DLD1 (cell line): ENCODE results near the gene LYPD1.

Experiments used
- in situ Hi-C: cut with HindIII; loops from 2 replicates; pipeline ENCODE4 v1.10.0; 2017; ENCODE audit warnings: low sequenced_read_pairs

Gene LYPD1

DNA sequence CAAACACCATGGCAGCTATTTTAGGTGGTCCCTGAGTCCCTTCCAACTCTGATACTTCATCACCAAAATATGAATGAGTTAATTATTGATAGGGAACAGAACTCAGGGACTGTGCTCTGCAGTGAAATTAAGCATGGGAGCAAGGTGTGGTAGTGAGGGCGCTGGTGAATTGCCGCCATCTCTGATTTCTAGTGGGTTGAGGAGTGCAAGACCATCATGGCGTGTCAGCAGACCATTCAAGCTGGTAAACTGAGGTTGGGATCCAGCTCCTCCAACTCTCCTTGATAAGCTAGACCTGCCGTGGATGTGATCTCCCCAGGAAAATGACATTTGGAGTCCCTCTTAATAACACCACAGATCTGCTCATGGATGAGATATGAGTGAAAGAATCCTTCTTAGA is 70.4 kb downstream of the LYPD1 start:
- in situ Hi-C loops, result no loop called here

DNA sequence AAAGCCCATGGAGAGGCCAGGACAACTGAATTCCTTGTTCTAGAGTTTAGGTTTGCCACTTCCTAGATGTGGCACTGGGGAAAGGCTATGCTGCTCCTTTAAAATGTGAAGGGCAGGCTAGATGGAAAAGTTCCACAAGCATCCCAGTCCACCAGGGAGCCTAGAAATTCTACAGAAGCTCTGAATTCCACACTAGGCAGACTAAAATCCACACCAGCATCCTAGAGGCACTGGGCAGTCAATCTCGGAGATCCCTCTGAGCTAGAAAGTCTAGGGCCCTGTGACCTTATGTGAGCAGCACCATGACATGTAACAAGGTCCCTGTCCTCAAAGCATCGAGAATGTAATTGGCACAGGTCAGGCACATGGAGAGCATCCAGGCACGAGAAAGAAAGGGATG is 71.5 kb downstream of the LYPD1 start:
- in situ Hi-C loops, result no loop called here

DNA sequence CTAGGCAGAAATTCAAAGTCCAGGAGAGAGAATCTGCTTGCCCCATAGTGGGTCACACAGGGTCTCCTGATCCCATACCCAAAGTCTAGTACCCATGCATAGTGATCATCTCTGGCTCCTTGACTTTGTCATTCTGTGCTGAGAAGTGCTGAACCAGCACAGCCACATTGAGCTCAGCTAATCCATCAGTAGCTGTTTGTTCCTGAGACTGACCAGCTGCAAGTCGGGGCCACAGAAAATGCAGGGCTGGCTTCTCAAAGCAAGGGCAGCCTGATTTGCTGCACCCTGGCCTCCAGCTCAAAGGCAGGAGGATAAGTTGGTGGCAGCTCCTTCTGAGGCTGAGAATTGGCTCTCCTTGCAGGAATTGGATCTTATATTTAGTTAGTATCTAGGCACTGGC is 72.2 kb downstream of the LYPD1 start:
- in situ Hi-C loops, result no loop called here

DNA sequence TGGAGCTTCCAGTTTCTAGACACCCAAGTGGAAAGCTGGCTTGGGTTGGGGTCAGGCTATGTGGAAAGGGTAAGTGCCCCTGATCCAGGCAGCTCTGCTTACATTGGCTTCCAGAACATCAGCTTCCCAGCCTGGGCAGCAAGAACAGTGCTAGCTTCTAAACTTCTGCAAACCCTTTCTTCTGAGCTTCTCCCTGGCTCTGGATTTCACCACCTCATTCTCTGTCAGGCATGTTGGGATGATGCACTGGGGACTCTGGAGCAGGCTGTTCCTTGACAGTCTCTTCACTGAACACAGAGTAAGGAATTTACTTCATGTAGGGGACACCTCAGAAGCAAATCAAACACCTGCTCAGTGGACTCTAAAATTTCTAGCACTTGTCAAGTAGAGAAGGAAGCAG is 72.8 kb downstream of the LYPD1 start:
- in situ Hi-C loops, result no loop called here

DNA sequence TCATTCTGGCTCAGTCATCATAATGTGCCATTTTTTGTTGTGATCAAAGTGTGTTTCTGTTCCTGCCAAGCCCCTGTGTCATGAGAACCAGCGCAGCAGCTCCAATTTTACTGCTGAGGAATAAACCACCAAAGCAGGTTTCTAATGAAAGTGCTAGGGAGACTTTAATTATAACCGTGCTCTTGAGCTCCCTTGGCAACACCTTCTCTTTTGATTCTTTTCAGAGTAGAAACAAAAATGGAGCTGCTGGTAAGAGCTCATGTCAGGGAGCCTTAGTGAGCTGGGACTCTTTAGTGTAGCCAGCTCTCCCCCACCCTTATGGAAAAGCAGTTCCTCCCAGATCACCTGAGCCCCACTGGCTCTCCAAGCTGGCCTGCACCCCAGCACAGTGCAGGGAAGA is 74.3 kb downstream of the LYPD1 start:
- in situ Hi-C loops, result no loop called here

DNA sequence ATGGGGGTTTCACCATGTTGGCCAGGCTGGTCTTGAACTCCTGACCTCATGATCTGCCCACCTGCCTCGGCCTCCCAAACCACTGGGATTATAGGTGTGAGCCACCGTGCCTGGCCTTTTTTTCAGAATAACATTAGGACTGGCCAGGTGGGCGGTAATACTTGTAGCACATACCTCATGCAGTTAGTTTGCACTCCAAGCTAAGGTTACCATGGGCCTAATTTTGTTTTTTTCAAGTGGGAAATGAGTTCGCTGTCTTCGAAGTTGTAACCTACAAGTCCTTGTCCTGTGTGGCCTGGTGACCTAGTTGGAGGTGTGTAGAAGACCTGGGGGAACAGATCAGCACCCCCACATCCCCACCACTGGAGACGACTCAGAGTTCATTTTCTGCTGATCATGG is 74.8 kb downstream of the LYPD1 start:
- in situ Hi-C loops, result no loop called here
